B cell (primary cell): ENCODE measurements around the gene CHD5. TPM values are rescaled to one million over a fixed set of nuclear protein-coding genes. Genes with fewer than 3 reads are reported as not detected.
"Not testable (repeated sequence)": the region's sequence is repeated elsewhere in the genome, so short reads cannot be mapped to it uniquely, and the experiment has no call there.

ENCODE experiments used
- ATAC-seq: fragments of 200-7000 bp; cut with Tn5 transposase; one replicate; pipeline ENCODE4 v1.10.0; 2021; ENCODE audit warnings: low read depth, mild to moderate bottlenecking, moderate number of reproducible peaks, moderate library complexity
- CTCF ChIA-PET: fragments of 350-600 bp; sonication (Branson Sonifier 250); formaldehyde crosslinking; loops from one replicate; lab custom pipeline; 2021; ENCODE audit warnings: antibody characterized with exemption, inconsistent platforms; lab: Charles Lee
- POLR2A ChIA-PET: fragments of 350-600 bp; sonication (Branson Sonifier 250); formaldehyde crosslinking; loops from one replicate; lab custom pipeline; 2021; ENCODE audit warnings: antibody characterized with exemption; lab: Charles Lee
- DNase-seq: peaks from one replicate; pipeline ENCODE4 v3.0.0; 2013
- H2AFZ ChIP-seq: 2 replicates; pipeline ENCODE4 v1.6.1; 2012; ENCODE audit warnings: mild to moderate bottlenecking, low read depth, low read length; ENCODE audit not compliant: insufficient read depth, poor library complexity, severe bottlenecking
- H3K27ac ChIP-seq, 2 donors: 1 replicate in 1 of 2; 2 replicates in 1 of 2; pipeline ENCODE4 v1.5.1; 2012 to 2013; ENCODE audit warnings: low read length in 2 of 2, mild to moderate bottlenecking in 2 of 2, moderate library complexity in 1 of 2
- H3K27me3 ChIP-seq, 4 experiments: fragments of 200-600 bp in 1 of 4; sonication (generic) in 1 of 4; replicated peaks in 1 of 4; 1 replicate in 2 of 4; 2 replicates in 2 of 4; pipeline versions ENCODE4 v1.6.1 to v1.7.0; 2013 to 2016; ENCODE audit warnings: low read length in 3 of 4, mild to moderate bottlenecking in 2 of 4, mixed read lengths in 1 of 4, moderate library complexity in 1 of 4; ENCODE audit not compliant: insufficient read depth in 4 of 4, control insufficient read depth in 3 of 4; ENCODE audit errors: control extremely low read depth in 1 of 4
- H3K36me3 ChIP-seq, 2 experiments: replicated peaks in 1 of 2; 1 replicate in 1 of 2; 2 replicates in 1 of 2; pipeline versions ENCODE4 v1.6.1 to v1.7.1; 2013; ENCODE audit warnings: low read length in 1 of 2; ENCODE audit not compliant: insufficient read depth in 2 of 2, control insufficient read depth in 1 of 2; ENCODE audit errors: control extremely low read depth in 1 of 2, extremely low read depth in 1 of 2
- H3K4me1 ChIP-seq, 2 donors: fragments of 200-600 bp in 1 of 2; sonication (generic) in 1 of 2; 1 replicate in 1 of 2; 2 replicates in 1 of 2; pipeline versions ENCODE4 v1.5.1 to v1.6.1; 2013 to 2017; ENCODE audit warnings: low read length in 2 of 2; ENCODE audit not compliant: control insufficient read depth in 2 of 2, insufficient read depth in 2 of 2
- H3K4me2 ChIP-seq: replicated peaks from 2 replicates; pipeline ENCODE3; 2012; ENCODE audit warnings: mild to moderate bottlenecking, low read depth, low read length; ENCODE audit not compliant: poor library complexity, severe bottlenecking
- H3K4me3 ChIP-seq, 5 experiments: fragments of 200-600 bp in 1 of 5; sonication (generic) in 1 of 5; 1 replicate in 3 of 5; 2 replicates in 2 of 5; pipeline versions ENCODE4 v1.5.1 to v1.7.0; 2011 to 2016; ENCODE audit warnings: low read length in 4 of 5, mild to moderate bottlenecking in 4 of 5, low read depth in 2 of 5, control low read depth in 1 of 5, moderate library complexity in 1 of 5; ENCODE audit not compliant: insufficient read depth in 1 of 5; ENCODE audit errors: control extremely low read depth in 1 of 5, extremely low read depth in 1 of 5
- H3K79me2 ChIP-seq: fragments of 200-600 bp; sonication (generic); one replicate; pipeline ENCODE4 v1.6.0; 2016; ENCODE audit warnings: low read length; ENCODE audit not compliant: control insufficient read depth, insufficient read depth
- H3K9ac ChIP-seq: fragments of 200-600 bp; sonication (generic); 2 replicates; pipeline ENCODE4 v1.6.1; 2017; ENCODE audit warnings: mild to moderate bottlenecking, low read length, moderate library complexity
- H3K9me3 ChIP-seq, 3 donors: one replicate each; pipeline versions ENCODE4 v1.6.1 to v1.7.1; 2013; ENCODE audit warnings: low read length in 2 of 3; ENCODE audit not compliant: control insufficient read depth in 2 of 3, insufficient read depth in 1 of 3; ENCODE audit errors: control extremely low read depth in 1 of 3
- H4K20me1 ChIP-seq: 2 replicates; pipeline ENCODE4 v1.6.0; 2012; ENCODE audit warnings: mild to moderate bottlenecking, low read length; ENCODE audit not compliant: insufficient read depth, control insufficient read depth, poor library complexity, severe bottlenecking
- H3K27ac Mint-ChIP-seq: one replicate; pipeline ENCODE4 v1.8.0; 2021; ENCODE audit warnings: mixed read lengths
- H3K27me3 Mint-ChIP-seq: one replicate; pipeline ENCODE4 v1.8.0; 2021; ENCODE audit warnings: mixed read lengths
- H3K4me1 Mint-ChIP-seq: one replicate; pipeline ENCODE4 v1.8.0; 2021; ENCODE audit warnings: mixed read lengths
- H3K4me3 Mint-ChIP-seq: one replicate; pipeline ENCODE4 v1.8.0; 2021; ENCODE audit warnings: mixed read lengths
- H3K9me3 Mint-ChIP-seq: one replicate; pipeline ENCODE4 v1.8.0; 2022; ENCODE audit warnings: mixed read lengths; ENCODE audit not compliant: insufficient read depth
- EZH2 ChIP-seq: IDR thresholded peaks from 2 replicates; pipeline ENCODE4 v1.6.1; 2012; ENCODE audit warnings: borderline replicate concordance, low read depth, mild to moderate bottlenecking, moderate library complexity, low read length; ENCODE audit not compliant: insufficient read depth, poor library complexity, severe bottlenecking
- WGBS: methylation state at CpG from one replicate; pipeline ENCODE4 v1.1.5; 2013; ENCODE audit warnings: missing lambda C conversion rate; ENCODE audit not compliant: insufficient coverage; 5-methylcytosine and 5-hydroxymethylcytosine counted together
- intact Hi-C: fragments of 100-400 bp; cut with micrococcal nuclease; formaldehyde crosslinking; loops from one replicate; pipeline ENCODE4 v1.10.0; 2022
- polyA plus RNA-seq: library from polyadenylated mRNA; depleted of rRNA; stranded (reverse); fragments of >200 nt; gene quantifications from 2 replicates; pipeline ENCODE4 v1.2.3, GENCODE V29; 2012
- total RNA-seq, 2 donors: library from RNA; stranded (reverse); fragments of 120-200 nt in 1 of 2; gene quantifications; 1 replicate in 1 of 2; 2 replicates in 1 of 2; pipeline versions ENCODE4 v1.2.3 to v1.2.4, GENCODE V29; 2013 to 2022
- TF ChIP-seq, protein P1 (sequence below): fragments of 200-600 bp; IDR thresholded peaks from one replicate; pipeline ENCODE4 v1.8.0; 2022; ENCODE audit warnings: antibody characterized with exemption, mild to moderate bottlenecking

The CHD5 gene
- total and polyA plus RNA-seq, 2 donors (not counting 1 experiment from before 2014, with no cell fraction given): 0.18 to 0.20 TPM

DNA sequence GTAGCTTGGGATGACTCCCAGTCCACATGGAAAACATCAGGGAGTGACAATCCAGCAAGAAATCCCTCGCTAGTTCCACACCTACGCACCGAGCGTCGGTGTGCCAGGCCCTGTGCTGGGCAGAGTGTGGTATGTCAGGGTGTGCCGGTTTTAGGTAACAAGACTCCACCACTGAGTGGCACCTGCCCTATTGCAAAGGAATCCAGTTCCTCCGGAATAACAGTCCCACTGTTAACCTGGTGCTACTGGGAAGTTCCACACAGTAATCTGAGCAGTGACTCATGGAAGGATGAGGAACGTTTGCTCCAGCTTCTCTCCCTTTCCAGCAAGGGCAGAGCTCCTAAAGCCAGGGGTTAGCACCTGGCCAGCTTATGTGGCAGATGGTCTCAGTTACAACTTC, 40.1 kb upstream of the CHD5 start:
- Histone ChIP-seq H3K4me1 (no peaks in the 10 kb centered on the region), H4K20me1 (peaks cover under 1% of the 10 kb centered on the region), H3K4me2 (no peak overlapping the region), H3K79me2 (no peaks in the 10 kb centered on the region), H3K4me3 (no peak overlapping the region), H3K9me3 (no peaks in the 10 kb centered on the region), H3K9ac (no peak overlapping the region), H3K36me3 (peaks cover 5 to 28% of the 10 kb centered on the region in 2 experiments), H3K27ac (no peak overlapping the region), H3K27me3 (peaks cover 0 to 8% (median 0%) of the 10 kb centered on the region in 4 experiments), H2AFZ (no peak overlapping the region)
- ATAC-seq (no peak), DNase-seq (no peak)
- ChIA-PET POLR2A (no interaction called here), CTCF (no interaction called here)
- TF ChIP-seq, protein P1, sequence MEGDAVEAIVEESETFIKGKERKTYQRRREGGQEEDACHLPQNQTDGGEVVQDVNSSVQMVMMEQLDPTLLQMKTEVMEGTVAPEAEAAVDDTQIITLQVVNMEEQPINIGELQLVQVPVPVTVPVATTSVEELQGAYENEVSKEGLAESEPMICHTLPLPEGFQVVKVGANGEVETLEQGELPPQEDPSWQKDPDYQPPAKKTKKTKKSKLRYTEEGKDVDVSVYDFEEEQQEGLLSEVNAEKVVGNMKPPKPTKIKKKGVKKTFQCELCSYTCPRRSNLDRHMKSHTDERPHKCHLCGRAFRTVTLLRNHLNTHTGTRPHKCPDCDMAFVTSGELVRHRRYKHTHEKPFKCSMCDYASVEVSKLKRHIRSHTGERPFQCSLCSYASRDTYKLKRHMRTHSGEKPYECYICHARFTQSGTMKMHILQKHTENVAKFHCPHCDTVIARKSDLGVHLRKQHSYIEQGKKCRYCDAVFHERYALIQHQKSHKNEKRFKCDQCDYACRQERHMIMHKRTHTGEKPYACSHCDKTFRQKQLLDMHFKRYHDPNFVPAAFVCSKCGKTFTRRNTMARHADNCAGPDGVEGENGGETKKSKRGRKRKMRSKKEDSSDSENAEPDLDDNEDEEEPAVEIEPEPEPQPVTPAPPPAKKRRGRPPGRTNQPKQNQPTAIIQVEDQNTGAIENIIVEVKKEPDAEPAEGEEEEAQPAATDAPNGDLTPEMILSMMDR: no peak
- TF ChIP-seq EZH2: no peak
- WGBS: 97% methylated on average over 8 of the region's 8 CpGs
- Mint-ChIP-seq H3K4me3 (no peak overlapping the region), H3K9me3 (no peaks in the 10 kb centered on the region), H3K27ac (no peak overlapping the region), H3K27me3 (peaks cover 19% of the 10 kb centered on the region), H3K4me1 (no peaks in the 10 kb centered on the region)
- intact Hi-C loops: no loop called here

DNA sequence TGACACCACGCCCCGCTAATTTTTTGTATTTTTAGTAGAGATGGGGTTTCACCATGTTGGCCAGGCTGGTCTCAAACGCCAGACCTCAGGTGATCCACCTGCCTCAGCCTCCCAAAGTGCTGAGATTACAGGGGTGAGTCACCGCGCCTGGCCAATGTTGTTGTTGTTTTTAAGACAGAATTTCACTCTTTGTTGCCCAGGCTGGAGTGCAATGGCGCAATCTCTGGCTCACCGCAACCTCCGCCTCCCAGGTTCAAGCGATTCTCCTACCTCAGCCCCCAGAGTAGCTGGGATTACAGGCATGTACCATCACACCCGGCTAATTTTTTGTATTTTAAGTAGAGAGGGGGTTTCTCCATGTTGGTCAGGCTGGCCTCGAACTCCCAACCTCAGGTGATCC, 39.5 kb upstream of the CHD5 start:
- H3K27me3 ChIP-seq, CTCF ChIA-PET, H2AFZ ChIP-seq, H3K9me3 ChIP-seq, H3K4me2 ChIP-seq, intact Hi-C loops, H3K9ac ChIP-seq, DNase-seq, H3K4me3 ChIP-seq, H3K79me2 ChIP-seq, H3K4me3 Mint-ChIP-seq, H4K20me1 ChIP-seq, H3K4me1 ChIP-seq, H3K27ac ChIP-seq, POLR2A ChIA-PET, H3K27ac Mint-ChIP-seq, H3K4me1 Mint-ChIP-seq, H3K9me3 Mint-ChIP-seq, ATAC-seq: not testable (repeated sequence)
- peaks cover 5 to 26% of the 10 kb centered on the region in 2 experiments for H3K36me3 ChIP-seq
- WGBS: 92% methylated on average over 5 of the region's 11 CpGs
- peaks cover 20% of the 10 kb centered on the region for H3K27me3 Mint-ChIP-seq
